ENCODE results near the gene MACROD2. TPM values are rescaled to one million over a fixed set of nuclear protein-coding genes. Genes with fewer than 3 reads are reported as not detected.

Gene MACROD2
- total RNA-seq, 1 experiment from 2014 or later, result 3.1 TPM

- Mint-ChIP-seq H3K36me3 (ENCODE audit: insufficient read depth, unreplicated experiment) (no peaks in the 10 kb centered on the region), H3K9me3 (ENCODE audit: unreplicated experiment) (no peaks in the 10 kb centered on the region), H3K4me3 (ENCODE audit: unreplicated experiment) (no peak overlapping the region), H3K4me1 (ENCODE audit: insufficient read depth, unreplicated experiment) (peaks cover 9% of the 10 kb centered on the region), H3K27ac (ENCODE audit: low read depth, unreplicated experiment) (no peak overlapping the region), H3K27me3 (ENCODE audit: insufficient read depth, unreplicated experiment) (no peaks in the 10 kb centered on the region)
- DNase-seq (ENCODE audit: unreplicated experiment), result no peak
- CTCF ChIA-PET, result interaction anchor here (0.7 kb wide), 1 partner anchor 56 kb away, joined by 6 read pairs; no protein-coding TSS in a partner anchor
- intact Hi-C loops (cut with micrococcal nuclease), result no loop called here
- POLR2A ChIA-PET, result no interaction called here
- BruUV-seq (replicated peaks), result no TSS peak
- TF ChIP-seq CTCF (IDR thresholded peaks at IDR 0.05; ENCODE audit: unreplicated experiment), result no peak
Measured at GRCh38 chr20:14706555-14706954, 711.2 kb downstream of the MACROD2 start.

GRCh38 chr20:14707026-14707680 lies 711.8 kb downstream of the MACROD2 start:
- Mint-ChIP-seq H3K9me3 (ENCODE audit: unreplicated experiment) (no peaks in the 10 kb centered on the region), H3K27ac (ENCODE audit: low read depth, unreplicated experiment) (no peak overlapping the region), H3K36me3 (ENCODE audit: insufficient read depth, unreplicated experiment) (no peaks in the 10 kb centered on the region), H3K4me1 (ENCODE audit: insufficient read depth, unreplicated experiment) (peaks cover 12% of the 10 kb centered on the region), H3K4me3 (ENCODE audit: unreplicated experiment) (no peak overlapping the region), H3K27me3 (ENCODE audit: insufficient read depth, unreplicated experiment) (no peaks in the 10 kb centered on the region)
- no peak for DNase-seq (ENCODE audit: unreplicated experiment)
- no TSS peak for BruUV-seq (replicated peaks)
- ChIA-PET CTCF (interaction anchor here (0.6 to 0.9 kb wide), 4 partner anchors 9 to 123 kb away, joined by 3 to 4 read pairs (median 3); no protein-coding TSS in a partner anchor), POLR2A (interaction anchor here (7.4 kb wide), 1 partner anchor 370 kb away, joined by 66 read pairs; the partner anchor contains the start of gene FLRT3)
- intact Hi-C loops (cut with micrococcal nuclease), result no loop called here
- TF ChIP-seq CTCF (IDR thresholded peaks at IDR 0.05; ENCODE audit: unreplicated experiment), result no peak

- no TSS peak for BruUV-seq (replicated peaks)
- ChIA-PET POLR2A (interaction anchor here (0.5 to 7.4 kb wide), 5 partner anchors 8 to 371 kb away, joined by 3 to 66 read pairs (median 6); partner anchors contain the start of gene FLRT3), CTCF (interaction anchor here (0.6 to 1.4 kb wide), 8 partner anchors 10 to 1810 kb away, joined by 3 to 4 read pairs (median 3); no protein-coding TSS in a partner anchor)
- H3K36me3 Mint-ChIP-seq (ENCODE audit: insufficient read depth, unreplicated experiment), result no peaks in the 10 kb centered on the region
- no peak for TF ChIP-seq CTCF (IDR thresholded peaks at IDR 0.05; ENCODE audit: unreplicated experiment)
- H3K4me1 Mint-ChIP-seq (ENCODE audit: insufficient read depth, unreplicated experiment), result peaks cover 19% of the 10 kb centered on the region
- no peaks in the 10 kb centered on the region for H3K27me3 Mint-ChIP-seq (ENCODE audit: insufficient read depth, unreplicated experiment)
- no peak for DNase-seq (ENCODE audit: unreplicated experiment)
- H3K4me3 Mint-ChIP-seq (ENCODE audit: unreplicated experiment), result no peak overlapping the region
- intact Hi-C loops (cut with micrococcal nuclease), result no loop called here
- H3K27ac Mint-ChIP-seq (ENCODE audit: low read depth, unreplicated experiment), result no peak overlapping the region
- H3K9me3 Mint-ChIP-seq (ENCODE audit: unreplicated experiment), result no peaks in the 10 kb centered on the region
Measured at GRCh38 chr20:14707865-14708596, 712.7 kb downstream of the MACROD2 start.

- H3K36me3 Mint-ChIP-seq (ENCODE audit: insufficient read depth, unreplicated experiment), result no peaks in the 10 kb centered on the region
- BruUV-seq (replicated peaks), result no TSS peak
- no peak overlapping the region for H3K4me3 Mint-ChIP-seq (ENCODE audit: unreplicated experiment)
- peaks cover 2% of the 10 kb centered on the region for H3K9me3 Mint-ChIP-seq (ENCODE audit: unreplicated experiment)
- no peak for DNase-seq (ENCODE audit: unreplicated experiment)
- TF ChIP-seq CTCF (IDR thresholded peaks at IDR 0.05; ENCODE audit: unreplicated experiment), result no peak
- H3K27me3 Mint-ChIP-seq (ENCODE audit: insufficient read depth, unreplicated experiment), result no peaks in the 10 kb centered on the region
- no peak overlapping the region for H3K27ac Mint-ChIP-seq (ENCODE audit: low read depth, unreplicated experiment)
- POLR2A ChIA-PET, result interaction anchor here (0.7 to 7.4 kb wide), 7 partner anchors 9 to 375 kb away, joined by 3 to 66 read pairs (median 6); partner anchors contain the start of gene FLRT3
- peaks cover 26% of the 10 kb centered on the region for H3K4me1 Mint-ChIP-seq (ENCODE audit: insufficient read depth, unreplicated experiment)
- intact Hi-C loops (cut with micrococcal nuclease), result no loop called here
- CTCF ChIA-PET, result interaction anchor here (0.6 to 1.6 kb wide), 4 partner anchors 8 to 95 kb away, joined by 3 to 4 read pairs (median 4); no protein-coding TSS in a partner anchor
Measured at GRCh38 chr20:14709439-14709838, 714.1 kb downstream of the MACROD2 start.

Measured in MCF 10A (cell line).